GM23248 (cell line): ENCODE measurements around the gene ITIH4. TPM values are rescaled to one million over a fixed set of nuclear protein-coding genes. Genes with fewer than 3 reads are reported as not detected.

Experiments used
- DNase-seq: peaks from one replicate; pipeline ENCODE4 v3.0.0-alpha.2; 2015
- H2AFZ ChIP-seq: fragments of 200-600 bp; sonication (generic); 2 replicates; pipeline ENCODE4 v1.6.1; 2016; ENCODE audit warnings: antibody characterized with exemption
- H3F3A ChIP-seq: fragments of 200-600 bp; sonication (generic); 2 replicates; pipeline ENCODE4 v1.6.1; 2016; ENCODE audit warnings: mild to moderate bottlenecking, antibody characterized with exemption, mixed run types; ENCODE audit not compliant: insufficient read depth
- H3K27ac ChIP-seq: fragments of 200-600 bp; sonication (generic); 2 replicates; pipeline ENCODE4 v1.5.1; 2016; ENCODE audit warnings: mild to moderate bottlenecking
- H3K27me3 ChIP-seq: fragments of 200-600 bp; sonication (generic); replicated peaks from 2 replicates; pipeline ENCODE4 v1.6.1; 2016; ENCODE audit warnings: mild to moderate bottlenecking; ENCODE audit not compliant: insufficient read depth
- H3K36me3 ChIP-seq: fragments of 200-600 bp; sonication (generic); 2 replicates; pipeline ENCODE4 v1.6.1; 2016; ENCODE audit warnings: low read depth, mild to moderate bottlenecking
- H3K4me1 ChIP-seq: fragments of 200-600 bp; sonication (generic); 2 replicates; pipeline ENCODE4 v1.6.1; 2016; ENCODE audit warnings: mild to moderate bottlenecking; ENCODE audit not compliant: insufficient read depth
- H3K4me2 ChIP-seq: fragments of 200-600 bp; sonication (generic); one replicate; pipeline ENCODE4 v1.6.1; 2016; ENCODE audit warnings: mild to moderate bottlenecking; ENCODE audit not compliant: unreplicated experiment
- H3K4me3 ChIP-seq: fragments of 200-600 bp; sonication (generic); 2 replicates; pipeline ENCODE4 v1.5.1; 2016; ENCODE audit warnings: mild to moderate bottlenecking
- H3K79me2 ChIP-seq: fragments of 200-600 bp; sonication (generic); 2 replicates; pipeline ENCODE4 v1.6.1; 2016; ENCODE audit warnings: mild to moderate bottlenecking; ENCODE audit not compliant: insufficient read depth
- H3K9ac ChIP-seq: fragments of 200-600 bp; sonication (generic); 2 replicates; pipeline ENCODE4 v1.6.1; 2016; ENCODE audit warnings: mild to moderate bottlenecking
- H3K9me2 ChIP-seq: fragments of 200-600 bp; sonication (generic); 2 replicates; pipeline ENCODE4 v1.6.1; 2016; ENCODE audit warnings: mixed run types, mild to moderate bottlenecking, moderate library complexity; ENCODE audit not compliant: insufficient read depth
- H3K9me3 ChIP-seq: fragments of 200-600 bp; sonication (generic); one replicate; pipeline ENCODE4 v1.6.1; 2017; ENCODE audit warnings: low read depth
- H4K20me1 ChIP-seq: fragments of 200-600 bp; sonication (generic); 2 replicates; pipeline ENCODE4 v1.6.0; 2016; ENCODE audit not compliant: insufficient read depth
- EZH2 ChIP-seq: fragments of 200-600 bp; sonication (generic); IDR thresholded peaks from 2 replicates; pipeline ENCODE4 v1.6.1; 2018; ENCODE audit warnings: antibody characterized with exemption, mild to moderate bottlenecking; ENCODE audit not compliant: insufficient read depth, poor library complexity, severe bottlenecking
- EZH2phosphoT487 ChIP-seq: fragments of 200-600 bp; sonication (generic); IDR thresholded peaks from 2 replicates; pipeline ENCODE4 v1.6.1; 2018; ENCODE audit warnings: antibody characterized with exemption, moderate library complexity, mild to moderate bottlenecking, low read depth; ENCODE audit not compliant: insufficient read depth
- WGBS, 2 experiments: methylation state at CpG; one replicate each; pipeline ENCODE4 v1.1.6; 2015 to 2017; ENCODE audit warnings: low lambda C conversion rate in 2 of 2, low coverage in 1 of 2; ENCODE audit errors: missing lambda C conversion rate in 2 of 2; 5-methylcytosine and 5-hydroxymethylcytosine counted together
- in situ Hi-C: fragments of 300-500 bp; cut with MboI; formaldehyde crosslinking; loops from 2 replicates; pipeline ENCODE4 v1.15.0; 2020
- polyA plus RNA-seq: library from polyadenylated mRNA; unstranded; fragments of >200 nt; fragmentation: Nextera tagmentation; extraction: Ambion mirVana; gene quantifications from 2 replicates; pipeline ENCODE4 v1.2.1, GENCODE V29; 2016
- total RNA-seq: library from RNA; depleted of rRNA; stranded (reverse); fragments of >200 nt; shearing (Covaris generic); gene quantifications from 2 replicates; pipeline ENCODE4 v1.2.3, GENCODE V29; 2014

The ITIH4 gene
- total and polyA plus RNA-seq, 2 experiments from 2014 or later: 0.11 TPM; not detected in 1

DNA sequence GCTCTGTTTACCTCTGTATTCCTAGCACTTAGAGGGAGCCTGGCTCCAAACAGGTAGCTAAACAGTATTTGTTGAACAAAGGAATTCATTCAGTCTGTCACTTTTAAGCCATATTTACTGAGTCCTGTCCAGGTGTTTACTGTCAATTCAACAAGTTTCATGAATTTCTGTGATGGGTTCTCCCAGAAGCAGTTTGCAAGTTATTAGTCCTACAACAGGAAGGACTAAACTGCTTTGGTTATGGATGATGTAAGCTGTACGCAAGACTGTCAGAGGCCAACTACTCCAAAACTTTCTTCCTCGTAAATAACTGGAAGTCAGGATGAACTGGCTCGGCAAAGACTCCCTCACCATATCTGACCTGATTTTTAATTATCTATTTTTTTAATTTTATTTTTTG is 41.8 kb upstream of the ITIH4 start:
- no peak for DNase-seq
- no peak for TF ChIP-seq EZH2
- no peak for TF ChIP-seq EZH2phosphoT487
- no peak overlapping the region for H3K4me2 ChIP-seq
- no peak overlapping the region for H3K27ac ChIP-seq
- H3K9me3 ChIP-seq: no peaks in the 10 kb centered on the region
- H4K20me1 ChIP-seq: no peaks in the 10 kb centered on the region
- H3K9me2 ChIP-seq: no peaks in the 10 kb centered on the region
- no peaks in the 10 kb centered on the region for H3K27me3 ChIP-seq
- H3K36me3 ChIP-seq: no peaks in the 10 kb centered on the region
- peaks cover 14% of the 10 kb centered on the region; the same call in 1 of the 2 replicates for H3K79me2 ChIP-seq
- no peak overlapping the region for H2AFZ ChIP-seq
- no peak overlapping the region for H3K4me3 ChIP-seq
- in situ Hi-C loops: no loop called here
- no peaks in the 10 kb centered on the region for H3F3A ChIP-seq
- H3K9ac ChIP-seq: no peak overlapping the region
- H3K4me1 ChIP-seq: no peaks in the 10 kb centered on the region
- WGBS, 2 experiments: 96 to 97% methylated on average over 3 of the region's 3 CpGs

DNA sequence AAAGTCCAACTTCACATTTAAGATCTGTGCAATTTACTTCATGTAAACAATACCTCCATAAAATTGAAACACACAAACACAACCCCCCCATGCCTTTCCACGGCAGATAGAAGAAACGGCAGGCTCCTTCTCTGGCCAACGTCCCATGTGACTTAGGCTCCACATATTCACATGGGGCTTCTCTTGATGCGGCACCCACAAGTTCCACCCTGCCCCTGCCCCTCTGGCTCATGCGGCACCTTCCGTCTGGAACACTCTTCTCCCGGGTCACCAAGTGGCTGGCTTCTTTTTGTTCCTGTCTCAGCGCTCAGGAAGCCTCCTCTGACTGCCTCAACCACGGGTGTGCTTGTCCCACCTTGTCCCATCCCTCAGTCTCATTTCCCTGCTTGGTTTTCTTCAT is 41.3 kb upstream of the ITIH4 start:
- no peak overlapping the region for H3K9ac ChIP-seq
- H3K9me3 ChIP-seq: no peaks in the 10 kb centered on the region
- H4K20me1 ChIP-seq: no peaks in the 10 kb centered on the region
- no peak overlapping the region for H3K4me2 ChIP-seq
- no peak for TF ChIP-seq EZH2phosphoT487
- TF ChIP-seq EZH2: no peak
- no peak for DNase-seq
- in situ Hi-C loops: no loop called here
- H2AFZ ChIP-seq: no peak overlapping the region
- H3K27ac ChIP-seq: no peak overlapping the region
- H3K79me2 ChIP-seq: peaks cover 14% of the 10 kb centered on the region; the same call in 1 of the 2 replicates
- 87 to 89% methylated on average over 9 of the region's 9 CpGs for WGBS, 2 experiments
- H3K27me3 ChIP-seq: no peaks in the 10 kb centered on the region
- H3F3A ChIP-seq: no peaks in the 10 kb centered on the region
- H3K4me3 ChIP-seq: no peak overlapping the region
- H3K36me3 ChIP-seq: no peaks in the 10 kb centered on the region
- H3K9me2 ChIP-seq: no peaks in the 10 kb centered on the region
- no peaks in the 10 kb centered on the region for H3K4me1 ChIP-seq

DNA sequence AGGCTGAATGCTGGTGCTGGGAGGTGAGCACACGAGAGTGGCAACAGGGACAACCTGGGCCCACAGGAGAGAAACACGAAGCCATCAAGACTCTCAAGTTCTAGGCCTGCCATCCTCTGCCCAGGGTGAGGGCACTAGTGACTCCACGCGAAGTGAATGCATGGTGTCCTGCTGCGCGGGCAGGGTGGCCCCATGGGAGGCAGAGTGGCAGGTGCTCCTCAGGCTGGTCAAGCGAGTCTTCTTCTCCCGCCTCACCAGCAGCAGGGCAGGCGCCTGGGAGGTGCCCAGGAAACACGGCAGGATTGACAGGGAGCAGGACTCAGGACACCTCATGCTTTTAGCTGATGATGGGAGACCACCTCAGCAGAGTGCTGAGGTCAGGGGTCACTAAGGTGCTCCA is 40.0 kb upstream of the ITIH4 start:
- whole genome bisulfite sequencing, 2 experiments: 88 to 95% methylated on average over 9 to 10 of the region's 10 CpGs
- H3K36me3 ChIP-seq: no peaks in the 10 kb centered on the region
- H3K9me2 ChIP-seq: no peaks in the 10 kb centered on the region
- H3K4me2 ChIP-seq: no peak overlapping the region
- H3K27ac ChIP-seq: no peak overlapping the region
- H3K79me2 ChIP-seq: peaks cover 6% of the 10 kb centered on the region; the same call in 1 of the 2 replicates
- no peak overlapping the region for H3K9ac ChIP-seq
- DNase-seq: no peak
- no peak overlapping the region for H3K4me3 ChIP-seq
- no peak for TF ChIP-seq EZH2phosphoT487
- TF ChIP-seq EZH2: no peak
- H3K27me3 ChIP-seq: no peaks in the 10 kb centered on the region
- in situ Hi-C loops: no loop called here
- no peaks in the 10 kb centered on the region for H3K9me3 ChIP-seq
- no peak overlapping the region for H2AFZ ChIP-seq
- H3K4me1 ChIP-seq: no peaks in the 10 kb centered on the region
- no peaks in the 10 kb centered on the region for H3F3A ChIP-seq
- no peaks in the 10 kb centered on the region for H4K20me1 ChIP-seq

DNA sequence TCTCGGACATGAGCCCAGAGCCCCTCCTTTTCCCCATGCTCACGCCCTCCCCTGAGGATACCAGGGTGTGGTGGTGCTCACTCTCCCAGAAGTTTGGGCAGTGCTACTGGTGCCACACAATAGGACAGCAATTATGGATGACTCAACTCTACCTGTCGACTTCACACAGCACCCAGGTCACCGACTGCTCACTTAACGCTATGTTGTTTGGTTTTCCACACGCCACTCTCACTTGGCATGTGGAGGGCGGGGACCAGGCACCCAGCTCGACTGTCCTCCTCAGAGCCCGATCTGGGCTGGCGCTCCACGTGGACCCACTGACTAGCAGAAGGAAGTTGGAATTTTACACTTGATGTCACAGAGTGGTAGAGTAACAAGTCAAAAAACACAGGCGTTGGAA is 36.0 kb upstream of the ITIH4 start:
- Histone ChIP-seq H3K79me2 (no peaks in the 10 kb centered on the region), H3K27ac (no peak overlapping the region), H3K27me3 (no peaks in the 10 kb centered on the region), H3K9ac (no peak overlapping the region), H3K4me3 (no peak overlapping the region), H3K9me2 (no peaks in the 10 kb centered on the region), H3F3A (no peaks in the 10 kb centered on the region), H3K4me2 (no peak overlapping the region), H3K4me1 (no peaks in the 10 kb centered on the region), H2AFZ (no peak overlapping the region), H4K20me1 (no peaks in the 10 kb centered on the region), H3K9me3 (no peaks in the 10 kb centered on the region), H3K36me3 (no peaks in the 10 kb centered on the region)
- WGBS, 2 experiments: 95 to 97% methylated on average over 12 of the region's 12 CpGs
- in situ Hi-C loops: no loop called here
- TF ChIP-seq EZH2phosphoT487 (no peak), EZH2 (no peak)
- no peak for DNase-seq

DNA sequence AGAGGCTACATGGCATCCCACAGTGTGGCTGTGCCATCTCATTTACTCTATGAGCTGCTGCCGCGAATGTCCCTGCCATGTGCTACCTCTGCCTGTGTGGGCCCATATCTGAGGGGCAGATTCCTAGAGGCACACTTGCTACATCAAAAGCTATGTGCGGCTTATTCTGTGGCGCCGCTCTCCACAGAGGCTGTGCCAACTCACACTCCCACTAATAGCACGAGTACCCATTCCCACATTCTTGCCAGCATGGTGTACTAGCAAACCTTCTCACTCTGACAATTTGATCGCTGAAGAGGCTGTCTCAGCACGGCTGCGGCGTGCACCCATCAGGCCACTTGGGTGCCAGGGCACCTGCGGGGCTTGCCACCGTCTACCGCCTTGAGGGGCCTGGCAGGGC is 35.5 kb upstream of the ITIH4 start:
- Histone ChIP-seq H2AFZ (no peak overlapping the region), H3K79me2 (no peaks in the 10 kb centered on the region), H3K9ac (no peak overlapping the region), H3K36me3 (no peaks in the 10 kb centered on the region), H3K4me1 (no peaks in the 10 kb centered on the region), H4K20me1 (no peaks in the 10 kb centered on the region), H3K27ac (no peak overlapping the region), H3K27me3 (no peaks in the 10 kb centered on the region), H3F3A (no peaks in the 10 kb centered on the region), H3K4me2 (no peak overlapping the region), H3K9me3 (no peaks in the 10 kb centered on the region), H3K9me2 (no peaks in the 10 kb centered on the region), H3K4me3 (no peak overlapping the region)
- WGBS, 2 experiments: 94 to 95% methylated on average over 13 of the region's 13 CpGs
- TF ChIP-seq EZH2: no peak
- no peak for TF ChIP-seq EZH2phosphoT487
- in situ Hi-C loops: no loop called here
- no peak for DNase-seq
